Heart right ventricle (tissue), 16 donors: ENCODE measurements around the gene ORC4. TPM values are rescaled to one million over a fixed set of nuclear protein-coding genes. Genes with fewer than 3 reads are reported as not detected.
A peak's percentile ranks its signal among the peaks of the same experiment; 100 is the strongest.
"Not testable (repeated sequence)": the region's sequence is repeated elsewhere in the genome, so short reads cannot be mapped to it uniquely, and the experiment has no call there.

Source experiments
- ATAC-seq, 8 donors: fragments of 200-7000 bp; cut with Tn5 transposase; one replicate each; pipeline ENCODE4 v1.9.1; 2020; ENCODE audit warnings: mild to moderate bottlenecking in 8 of 8, moderate library complexity in 8 of 8, moderate number of reproducible peaks in 1 of 8
- DNase-seq, 2 donors: peaks; one replicate each; pipeline ENCODE4 v3.0.0-alpha.2; 2020
- H3K27ac ChIP-seq, 10 donors: fragments of 200-600 bp; sonication (generic) in 2 of 10; one replicate each; pipeline versions ENCODE4 v1.5.0 to v1.8.0; 2020 to 2022; ENCODE audit warnings: mild to moderate bottlenecking in 3 of 10
- H3K27me3 ChIP-seq, 7 donors: fragments of 200-600 bp; one replicate each; pipeline ENCODE4 v1.8.0; 2021 to 2022; ENCODE audit warnings: mild to moderate bottlenecking in 2 of 7
- H3K36me3 ChIP-seq, 9 donors: fragments of 200-600 bp; sonication (generic) in 1 of 9; one replicate each; pipeline versions ENCODE4 v1.5.0 to v1.8.0; 2020 to 2022; ENCODE audit warnings: mild to moderate bottlenecking in 2 of 9
- H3K4me1 ChIP-seq, 9 donors: fragments of 200-600 bp; sonication (generic) in 1 of 9; one replicate each; pipeline versions ENCODE4 v1.5.0 to v1.8.0; 2020 to 2022; ENCODE audit warnings: mild to moderate bottlenecking in 4 of 9
- H3K4me3 ChIP-seq, 10 donors: fragments of 200-600 bp; sonication (generic) in 2 of 10; one replicate each; pipeline versions ENCODE4 v1.5.0 to v1.8.0; 2020 to 2022; ENCODE audit warnings: mild to moderate bottlenecking in 7 of 10, moderate library complexity in 2 of 10
- H3K9me3 ChIP-seq, 11 donors: fragments of 200-600 bp in 10 of 11; sonication (generic) in 2 of 11; one replicate each; pipeline versions ENCODE4 v1.5.0 to v1.8.0; 2013 to 2022; ENCODE audit warnings: mild to moderate bottlenecking in 2 of 11, control low read depth in 1 of 11, moderate library complexity in 1 of 11
- WGBS, 2 donors: extraction: QIAGEN DNeasy Blood & Tissue Kit; methylation state at CpG; one replicate each; pipeline ENCODE4 v1.1.7; 2013; ENCODE audit warnings: inconsistent platforms in 1 of 2; 5-methylcytosine and 5-hydroxymethylcytosine counted together
- intact Hi-C, 10 donors: fragments of 100-400 bp; cut with DNase I; formaldehyde crosslinking; loops; one replicate each; pipeline versions ENCODE4 v1.11.1 to v1.14.2; 2022
- polyA plus RNA-seq, 2 donors: library from polyadenylated mRNA; stranded (reverse); fragments of 200-250 nt; gene quantifications; one replicate each; pipeline ENCODE4 v1.2.3, GENCODE V29; 2013
- total RNA-seq, 10 donors: library from RNA; stranded (reverse); fragmentation: NEBNext Ultra II Directional in 3 of 10; extraction: Animal tissue kit (Norgen Biotek cat#: 25700) in 3 of 10; gene quantifications; one replicate each; pipeline versions ENCODE4 v1.2.1 to v1.2.4, GENCODE V29; 2021 to 2023
- TF ChIP-seq, protein P1 (sequence below), 9 donors: fragments of 200-600 bp; sonication (generic) in 2 of 9; IDR thresholded peaks; one replicate each; pipeline versions ENCODE4 v1.5.0 to v1.8.0; 2021 to 2022; ENCODE audit warnings: antibody characterized with exemption in 9 of 9, mild to moderate bottlenecking in 5 of 9, moderate library complexity in 1 of 9
- donor health status: Arrhythmogenic right ventricular cardiomyopathy.
- donor health status: ischemic (EF 13 %, LVEDD 7.1; RV severe dilation, severe dysfunction).
- donor health status: healthy with polysubstance abuse.
- donor health status: DM: no; HTN: yes; CAD: no.
- donor health status: DM: no; HTN: no; CAD: no.
- donor health status: ischemic (EF 25% LVEDD 6.9; RV normal size, moderate dysfunction).
- donor health status: ischemic (EF 25% LVEDD 5.7; RV mildly dilated, moderate dysfunction).
- donor health status: healthy.
- donor health status: DM: yes; HTN: yes; CAD: no.
- donor health status: Ischemic cardiomyopathy.
- donor health status: ischemic (EF 35%, LVEDD 5.7; RV mildly dilated, moderate dysfunction).
- donor health status: nonischemic (EF 11% LVEDD 7.7; RV severe dilation, severe dysfunction).
- donor health status: DM: yes; HTN: yes; CAD: no.
- donor health status: PGD.
- donor health status: ischemic (EF 29% LVEDD 5.4; RV normal size, mild dysfunction).
- donor health status: nonischemic (EF 23%, LVEDD 6.1; RV moderate dilation, normal function).

Gene ORC4
- total and polyA plus RNA-seq, 12 donors = 8.4 to 51.7 (median 38.8) TPM

DNA sequence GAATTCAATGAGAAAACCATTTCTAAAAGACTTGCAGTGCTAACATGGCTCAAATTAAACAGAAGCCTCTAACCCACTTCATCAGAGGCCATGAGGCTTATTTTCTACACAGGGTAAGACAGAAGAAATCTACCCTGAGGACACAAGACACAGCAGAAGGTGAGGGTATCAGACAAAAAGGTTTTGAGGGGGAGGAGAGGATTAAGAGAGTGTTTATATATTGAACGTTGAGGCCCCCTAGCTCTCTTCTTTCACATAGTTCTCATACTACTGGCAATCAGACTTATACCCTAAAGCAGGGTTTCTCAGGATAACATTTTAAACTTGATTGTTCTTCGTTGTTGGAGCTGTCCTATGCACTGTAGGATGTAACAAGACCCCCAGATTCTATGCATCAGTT is 21.4 kb downstream of the ORC4 start:
- Histone ChIP-seq H3K4me3 (no peak overlapping the region), H3K27ac (no peak overlapping the region), H3K4me1 (peaks cover 0 to 12% (median 0%) of the 10 kb centered on the region in 9 donors), H3K9me3 (peaks cover 0 to 41% (median 4%) of the 10 kb centered on the region in 11 donors), H3K36me3 (peaks cover 0 to 9% (median 0%) of the 10 kb centered on the region in 9 donors), H3K27me3 (no peaks in the 10 kb centered on the region)
- WGBS, 2 donors = 51 to 64% methylated on average over 2 of the region's 2 CpGs
- DNase-seq (no peak), ATAC-seq (no peak)
- TF ChIP-seq, protein P1, sequence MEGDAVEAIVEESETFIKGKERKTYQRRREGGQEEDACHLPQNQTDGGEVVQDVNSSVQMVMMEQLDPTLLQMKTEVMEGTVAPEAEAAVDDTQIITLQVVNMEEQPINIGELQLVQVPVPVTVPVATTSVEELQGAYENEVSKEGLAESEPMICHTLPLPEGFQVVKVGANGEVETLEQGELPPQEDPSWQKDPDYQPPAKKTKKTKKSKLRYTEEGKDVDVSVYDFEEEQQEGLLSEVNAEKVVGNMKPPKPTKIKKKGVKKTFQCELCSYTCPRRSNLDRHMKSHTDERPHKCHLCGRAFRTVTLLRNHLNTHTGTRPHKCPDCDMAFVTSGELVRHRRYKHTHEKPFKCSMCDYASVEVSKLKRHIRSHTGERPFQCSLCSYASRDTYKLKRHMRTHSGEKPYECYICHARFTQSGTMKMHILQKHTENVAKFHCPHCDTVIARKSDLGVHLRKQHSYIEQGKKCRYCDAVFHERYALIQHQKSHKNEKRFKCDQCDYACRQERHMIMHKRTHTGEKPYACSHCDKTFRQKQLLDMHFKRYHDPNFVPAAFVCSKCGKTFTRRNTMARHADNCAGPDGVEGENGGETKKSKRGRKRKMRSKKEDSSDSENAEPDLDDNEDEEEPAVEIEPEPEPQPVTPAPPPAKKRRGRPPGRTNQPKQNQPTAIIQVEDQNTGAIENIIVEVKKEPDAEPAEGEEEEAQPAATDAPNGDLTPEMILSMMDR (IDR thresholded peaks at IDR 0.05) = no peak
- intact Hi-C loops = loop anchor here in 2 of 10 donors (10.0 kb wide), 2 partner anchors 506 to 516 kb away; no protein-coding TSS in a partner anchor

DNA sequence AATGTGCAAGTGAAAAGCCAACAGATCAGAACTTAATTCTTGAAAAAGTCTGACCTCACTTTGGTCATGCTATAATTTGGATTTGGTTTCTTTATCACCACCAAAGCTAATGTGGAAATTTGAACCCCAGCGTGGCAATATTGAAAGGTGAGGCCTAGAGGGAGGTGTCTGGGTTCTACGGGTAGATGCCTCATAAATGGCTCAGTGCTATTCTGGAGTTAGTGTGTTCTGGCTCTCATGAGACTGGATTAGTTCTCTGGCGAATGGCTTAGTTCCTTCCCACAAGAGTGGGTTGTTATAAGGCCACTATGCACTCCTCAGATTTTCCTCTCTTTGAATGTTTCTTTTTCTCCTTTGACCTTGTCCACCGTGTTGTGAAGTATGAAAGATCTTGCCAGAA is 22.3 kb downstream of the ORC4 start:
- no peak for ATAC-seq

DNA sequence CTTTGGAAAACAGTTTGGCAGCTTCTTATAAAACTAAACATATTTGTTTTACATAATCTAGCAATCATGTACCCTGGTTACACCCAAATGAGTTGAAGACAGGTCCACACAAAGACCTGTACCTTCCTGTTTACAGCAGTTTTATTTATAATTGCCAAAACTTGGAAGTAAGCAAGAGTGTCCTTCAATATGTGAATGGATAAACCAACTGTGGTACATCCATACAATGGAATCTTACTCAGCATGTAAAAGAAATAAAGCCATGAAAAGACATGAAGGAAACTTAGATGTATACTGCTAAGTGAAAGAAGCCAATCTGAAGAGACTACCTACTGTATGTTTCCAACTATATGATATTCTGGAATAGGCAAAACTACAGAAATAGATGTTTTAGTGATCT is 23.7 kb downstream of the ORC4 start:
- TF ChIP-seq, protein P1 (IDR thresholded peaks at IDR 0.05) = no peak
- Histone ChIP-seq H3K27me3 (no peaks in the 10 kb centered on the region), H3K4me3 (no peak overlapping the region), H3K4me1 (peaks cover 0 to 12% (median 0%) of the 10 kb centered on the region in 9 donors), H3K27ac (no peak overlapping the region), H3K36me3 (peaks cover 0 to 9% (median 0%) of the 10 kb centered on the region in 9 donors), H3K9me3 (peaks cover 0 to 21% (median 4%) of the 10 kb centered on the region in 11 donors)
- no peak for DNase-seq
- ATAC-seq = no peak
- intact Hi-C loops = loop anchor here in 2 of 10 donors (10.0 kb wide), 2 partner anchors 508 to 518 kb away; no protein-coding TSS in a partner anchor

More for the DNA sequence above, 22.3 kb downstream of the ORC4 start:
- no peak overlapping the region for H3K27ac ChIP-seq
- TF ChIP-seq, protein P1 (IDR thresholded peaks at IDR 0.05) = no peak
- intact Hi-C loops = loop anchor here in 2 of 10 donors (10.0 kb wide), 2 partner anchors 507 to 517 kb away; no protein-coding TSS in a partner anchor
- no peak overlapping the region for H3K4me3 ChIP-seq
- peaks cover 0 to 12% (median 0%) of the 10 kb centered on the region in 9 donors for H3K4me1 ChIP-seq
- WGBS, 2 donors = 78% methylated on average over 4 of the region's 4 CpGs
- DNase-seq = no peak
- H3K36me3 ChIP-seq = peaks cover 0 to 9% (median 0%) of the 10 kb centered on the region in 9 donors
- peaks cover 0 to 33% (median 4%) of the 10 kb centered on the region in 11 donors for H3K9me3 ChIP-seq
- no peaks in the 10 kb centered on the region for H3K27me3 ChIP-seq

DNA sequence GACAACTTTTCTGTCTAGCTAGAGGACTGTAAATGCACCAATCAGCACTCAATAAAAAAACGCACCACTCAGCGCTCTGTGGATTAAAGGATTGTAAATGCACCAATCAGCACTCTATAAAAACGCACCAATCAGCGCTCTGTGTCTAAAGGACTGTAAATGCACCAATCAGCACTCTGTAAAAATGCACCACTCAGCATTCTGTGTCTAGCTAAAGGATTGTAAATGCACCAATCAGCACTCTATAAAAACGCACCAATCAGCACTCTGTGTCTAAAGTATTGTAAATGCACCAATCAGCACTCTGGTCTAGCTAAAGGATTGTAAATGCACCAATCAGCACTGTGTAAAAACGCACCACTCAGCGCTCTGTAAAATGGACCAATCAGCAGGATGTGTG is 25.6 kb downstream of the ORC4 start:
- H3K36me3 ChIP-seq, H3K4me3 ChIP-seq, H3K27me3 ChIP-seq, ATAC-seq, DNase-seq, H3K27ac ChIP-seq: not testable (repeated sequence)
- intact Hi-C loops = loop anchor here in 4 of 10 donors (5.0 to 10.0 kb wide), 3 partner anchors 510 to 520 kb away; no protein-coding TSS in a partner anchor
- WGBS, 2 donors = 97 to 98% methylated on average over 7 of the region's 7 CpGs
- Histone ChIP-seq H3K9me3 (peaks cover 0 to 21% (median 4%) of the 10 kb centered on the region in 11 donors), H3K4me1 (peaks cover 0 to 16% (median 0%) of the 10 kb centered on the region in 9 donors)

DNA sequence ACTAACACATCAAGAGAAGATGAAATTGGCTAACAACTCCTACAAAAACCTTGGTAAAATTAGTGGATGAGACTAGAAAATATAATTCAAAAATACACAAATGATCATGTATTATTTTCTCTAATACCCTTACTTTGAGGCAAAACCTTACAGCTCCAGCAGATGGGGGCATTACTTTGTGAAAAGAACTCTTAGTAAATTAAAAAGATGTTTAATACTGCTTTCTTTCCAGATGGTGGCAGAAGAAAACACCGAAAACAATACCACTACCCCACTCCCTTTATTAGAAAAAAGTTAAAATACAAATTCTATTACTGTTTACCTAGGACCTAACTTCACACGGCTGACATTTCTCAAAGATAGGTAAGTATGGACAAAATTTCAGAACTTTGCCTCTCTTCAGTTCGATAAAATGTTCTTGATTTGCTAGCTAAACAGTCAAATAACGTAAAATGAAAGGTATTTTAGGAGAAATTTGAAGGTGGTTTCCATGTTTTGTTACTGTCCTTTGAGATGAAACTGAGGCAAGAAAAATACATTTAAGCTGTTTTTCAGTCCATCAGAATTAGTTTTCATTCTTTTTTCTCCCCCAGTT is 30.6 kb downstream of the ORC4 start:
- Histone ChIP-seq H3K4me1 (peaks cover 0 to 10% (median 0%) of the 10 kb centered on the region in 9 donors), H3K36me3 (peaks cover 0 to 2% (median 0%) of the 10 kb centered on the region in 9 donors), H3K4me3 (no peak overlapping the region), H3K27ac (no peak overlapping the region), H3K9me3 (peaks cover 0 to 3% (median 0%) of the 10 kb centered on the region in 11 donors), H3K27me3 (no peaks in the 10 kb centered on the region)
- WGBS, 2 donors = 58 to 62% methylated on average over 4 of the region's 4 CpGs
- intact Hi-C loops = loop anchor here in 7 of 10 donors (5.0 to 10.0 kb wide), 4 partner anchors 515 to 1005 kb away; no protein-coding TSS in a partner anchor
- DNase-seq = no peak
- ATAC-seq = peak in 6 of 8 donors; percentile 38 to 64 (median 48)
- TF ChIP-seq, protein P1 (IDR thresholded peaks at IDR 0.05) = peak in 8 of 9 donors; percentile 24 to 77 (median 68)
